ENCODE data around the gene RPS4Y1.

DNA sequence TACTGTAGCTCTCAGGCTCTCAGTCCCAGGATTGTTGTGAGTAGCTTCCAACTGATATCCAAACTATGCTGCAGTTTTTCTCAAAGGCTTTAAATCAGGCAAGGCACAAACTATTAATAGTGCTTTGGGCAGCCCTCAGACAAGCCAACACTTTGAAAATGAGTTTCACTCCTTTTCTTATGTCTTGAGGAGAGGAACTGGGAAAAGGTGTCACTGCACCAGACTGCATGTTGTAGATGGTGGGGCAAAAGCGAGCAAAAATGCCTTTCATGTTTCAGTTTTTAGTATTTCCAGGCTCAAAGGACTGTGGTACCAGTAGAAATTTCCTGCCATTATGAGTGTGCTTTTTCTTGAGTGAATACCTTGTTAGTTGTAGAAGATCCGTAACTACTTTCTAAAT is 54.6 kb downstream of the RPS4Y1 start:
- TF ChIP-seq GATA2 (IDR thresholded peaks at IDR 0.05; ENCODE audit: low read depth, low read length): no peak
- no peak for TF ChIP-seq GATA3 (IDR thresholded peaks at IDR 0.05; ENCODE audit: low read depth, low read length)

Measured in SH-SY5Y (cell line).